ENCODE measurements around the gene CEP85L. TPM values are rescaled to one million over a fixed set of nuclear protein-coding genes. Genes with fewer than 3 reads are reported as not detected.

Gene CEP85L
- total RNA-seq, 6 experiments from 2014 or later = 6.6 to 8.8 (median 7.6) TPM

- Mint-ChIP-seq H3K27ac (no peak overlapping the region), H3K4me1 (ENCODE audit: low read depth) (peaks cover 26% of the 10 kb centered on the region), H3K36me3 (ENCODE audit: low read depth) (no peaks in the 10 kb centered on the region), H3K4me3 (peak overlapping the region; percentile 70; the same call in 1 of the 2 replicates), H3K27me3 (ENCODE audit: insufficient read depth) (no peaks in the 10 kb centered on the region; the same call in 1 of the 2 replicates), H3K9me3 (no peaks in the 10 kb centered on the region)
- no peak for TF ChIP-seq CTCF (IDR thresholded peaks at IDR 0.05)
- DNase-seq = peak; percentile 13
Observed at GRCh38 chr6:118588626-118589025, 62.8 kb downstream of the CEP85L start.

GRCh38 chr6:118586746-118587485, 64.5 kb downstream of the CEP85L start:
- Mint-ChIP-seq H3K9me3 (no peaks in the 10 kb centered on the region), H3K36me3 (ENCODE audit: low read depth) (no peaks in the 10 kb centered on the region), H3K4me3 (no peak overlapping the region), H3K4me1 (ENCODE audit: low read depth) (peaks cover 35% of the 10 kb centered on the region), H3K27me3 (ENCODE audit: insufficient read depth) (no peaks in the 10 kb centered on the region; the same call in 1 of the 2 replicates), H3K27ac (no peak overlapping the region)
- DNase-seq = no peak
- TF ChIP-seq CTCF (IDR thresholded peaks at IDR 0.05) = no peak

- Mint-ChIP-seq H3K36me3 (ENCODE audit: low read depth) (peaks cover 9% of the 10 kb centered on the region; the same call in 1 of the 2 replicates), H3K9me3 (peaks cover 8% of the 10 kb centered on the region), H3K4me1 (ENCODE audit: low read depth) (peaks cover 43% of the 10 kb centered on the region), H3K27me3 (ENCODE audit: insufficient read depth) (no peaks in the 10 kb centered on the region; the same call in 1 of the 2 replicates), H3K4me3 (no peak overlapping the region), H3K27ac (no peak overlapping the region)
- no peak for TF ChIP-seq CTCF (IDR thresholded peaks at IDR 0.05)
- DNase-seq = no peak
Observed at GRCh38 chr6:118584911-118585310, 66.5 kb downstream of the CEP85L start.

- peak overlapping the region; percentile 42 for H3K4me3 Mint-ChIP-seq
- DNase-seq = peak; percentile 85
- peak overlapping the region; percentile 71 for H3K27ac Mint-ChIP-seq
- no peaks in the 10 kb centered on the region for H3K27me3 Mint-ChIP-seq (ENCODE audit: insufficient read depth)
- H3K4me1 Mint-ChIP-seq (ENCODE audit: low read depth) = peaks cover 28% of the 10 kb centered on the region
- H3K36me3 Mint-ChIP-seq (ENCODE audit: low read depth) = peaks cover 38% of the 10 kb centered on the region
- no peak for TF ChIP-seq CTCF (IDR thresholded peaks at IDR 0.05)
- peaks cover 40% of the 10 kb centered on the region for H3K9me3 Mint-ChIP-seq
Observed at GRCh38 chr6:118581489-118581959, 69.9 kb downstream of the CEP85L start.

- peaks cover 28% of the 10 kb centered on the region for H3K4me1 Mint-ChIP-seq (ENCODE audit: low read depth)
- H3K36me3 Mint-ChIP-seq (ENCODE audit: low read depth) = peaks cover 45% of the 10 kb centered on the region
- TF ChIP-seq CTCF (IDR thresholded peaks at IDR 0.05) = peak; percentile 89
- H3K27ac Mint-ChIP-seq = peak overlapping the region; percentile 71
- H3K27me3 Mint-ChIP-seq (ENCODE audit: insufficient read depth) = no peaks in the 10 kb centered on the region
- DNase-seq = peak; percentile 73
- peak overlapping the region; percentile 15 for H3K4me3 Mint-ChIP-seq
- H3K9me3 Mint-ChIP-seq = peaks cover 46% of the 10 kb centered on the region
Observed at GRCh38 chr6:118580585-118581419, 70.6 kb downstream of the CEP85L start.
